NCI-H345 (cell line): ENCODE measurements around the gene TRIM24.
"Not testable (repeated sequence)": the region's sequence is repeated elsewhere in the genome, so short reads cannot be mapped to it uniquely, and the experiment has no call there.

Experiments used
- DNase-seq: peaks from one replicate; lab custom pipeline; 2025; lab: John Stamatoyannopoulos, UW

Gene TRIM24

DNA sequence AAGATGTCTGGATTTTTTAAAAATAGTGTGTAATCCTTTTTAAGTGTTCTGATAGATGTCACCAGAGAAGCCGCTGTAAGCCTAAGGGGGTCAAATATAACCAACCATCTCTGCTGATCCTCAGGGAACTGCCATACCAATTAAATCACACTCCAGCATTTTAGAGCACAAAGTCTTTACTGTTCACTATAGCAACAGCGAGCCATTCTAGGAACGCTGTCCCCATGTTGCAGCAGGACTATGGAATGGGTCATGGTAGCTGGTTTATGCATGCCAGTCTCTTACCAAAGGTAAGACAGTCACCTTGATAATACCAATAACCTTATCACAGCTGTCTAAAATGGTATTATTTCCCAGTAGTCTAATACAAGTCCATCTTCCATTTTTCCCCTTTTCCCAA is 33.5 kb downstream of the TRIM24 start:
- no peak for DNase-seq

DNA sequence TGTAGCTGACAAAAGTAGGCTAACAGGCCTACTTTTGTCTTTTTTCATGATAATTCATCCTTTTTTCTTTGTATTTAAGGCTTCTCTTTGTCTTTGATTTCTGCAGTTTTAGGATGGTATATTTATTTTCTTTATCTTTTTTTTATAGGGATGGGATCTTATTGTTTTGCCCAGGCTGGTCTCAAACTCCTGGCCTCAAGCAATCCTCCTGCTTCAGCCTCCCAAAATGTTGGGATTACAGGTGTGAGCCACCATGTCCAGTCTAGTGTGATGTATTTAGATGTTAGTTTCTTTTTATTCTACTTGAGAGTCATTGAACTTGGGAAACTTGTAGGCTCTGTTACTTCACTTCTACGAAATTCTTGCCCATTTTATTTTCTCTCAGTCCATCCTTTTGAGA is 35.4 kb downstream of the TRIM24 start:
- DNase-seq, result no peak

DNA sequence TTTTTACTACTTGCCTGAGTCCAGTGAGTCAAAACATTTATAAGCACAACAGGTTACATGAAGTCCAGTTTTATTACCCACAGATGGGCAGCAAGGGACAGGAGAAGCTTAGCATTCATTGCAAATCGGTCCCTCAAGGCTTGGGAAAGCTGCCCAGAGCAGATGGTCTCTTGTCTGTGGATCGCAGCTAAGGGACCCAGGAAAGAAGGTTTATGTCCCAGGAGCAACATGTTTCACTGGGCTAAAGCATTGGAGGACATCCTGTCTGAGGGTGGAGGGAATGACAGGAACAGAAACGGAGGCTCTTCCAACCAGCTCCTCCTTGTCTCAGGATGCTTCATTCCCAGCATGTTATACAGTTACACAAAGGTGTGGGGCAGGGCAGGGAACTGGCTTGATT is 39.3 kb downstream of the TRIM24 start:
- DNase-seq, result no peak

DNA sequence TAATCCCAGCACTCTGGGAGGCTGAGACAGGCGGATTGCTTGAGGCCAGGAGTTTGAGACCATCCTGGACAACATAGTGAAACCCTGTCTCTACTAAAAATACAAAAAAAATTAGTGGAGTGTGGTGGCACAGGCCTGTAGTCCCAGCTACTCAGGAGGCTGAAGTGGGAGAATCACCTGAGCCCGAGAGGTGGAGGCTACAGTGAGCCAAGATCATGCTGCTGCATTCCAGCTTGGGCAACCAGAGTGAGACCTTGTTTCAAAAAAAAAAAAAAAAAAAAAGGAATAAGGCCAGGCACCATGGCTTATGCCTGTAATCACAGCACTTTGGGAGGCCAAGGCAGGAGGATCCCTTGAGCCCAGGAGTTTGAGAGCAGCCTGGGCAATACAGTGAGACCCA is 40.2 kb downstream of the TRIM24 start:
- DNase-seq, result not testable (repeated sequence)

DNA sequence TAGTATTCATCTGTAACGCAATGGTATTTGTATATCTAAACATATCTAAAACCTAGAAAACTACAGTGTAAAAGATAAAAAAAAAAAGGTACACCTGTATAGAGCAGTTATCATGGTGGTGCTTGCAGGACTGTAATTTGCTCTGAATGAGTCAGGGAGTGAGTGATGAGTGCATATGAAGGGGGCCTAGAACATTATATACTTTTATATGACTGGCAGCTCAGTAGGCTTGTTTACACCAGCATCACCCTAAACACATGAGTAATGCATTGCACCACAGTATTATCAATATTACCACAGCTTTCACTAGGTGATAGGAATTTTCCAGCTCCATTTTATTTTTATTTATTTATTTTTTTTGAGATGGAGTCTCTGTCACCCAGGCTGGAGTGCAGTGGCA is 40.8 kb downstream of the TRIM24 start:
- no peak for DNase-seq

DNA sequence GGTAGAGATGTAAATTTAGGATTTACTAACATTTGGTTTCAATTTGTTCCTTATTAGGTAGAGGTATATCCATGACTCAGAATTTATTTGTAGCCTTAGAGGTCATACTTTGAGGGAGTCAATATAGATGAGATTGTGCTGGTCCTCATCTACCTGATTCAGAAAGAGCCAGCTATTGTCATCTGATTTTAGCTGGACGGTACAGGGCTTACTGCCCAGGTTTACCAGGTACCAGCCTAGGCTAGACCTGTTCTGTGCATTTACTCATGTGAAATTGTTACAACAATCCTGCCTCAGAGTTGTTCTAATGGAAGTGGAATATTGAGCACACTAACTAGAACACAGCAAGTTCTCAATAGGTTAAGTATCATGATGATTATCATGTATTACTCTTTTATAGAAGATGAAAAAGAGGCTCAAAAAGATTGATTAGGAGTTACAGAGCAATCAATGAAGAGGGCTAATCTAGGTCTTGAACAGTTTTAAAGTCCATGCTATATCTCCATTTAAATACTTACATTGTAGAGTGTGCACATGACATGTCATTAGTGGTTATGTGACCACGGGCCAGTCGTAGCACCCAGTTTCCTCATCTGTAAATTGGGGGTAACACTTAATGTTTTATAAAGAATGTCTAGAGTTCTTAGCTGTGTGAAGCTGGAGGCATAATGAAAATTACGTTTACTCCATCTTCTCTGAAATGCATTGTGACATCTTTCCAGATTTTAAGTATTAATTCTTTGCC is 42.1 kb downstream of the TRIM24 start:
- no peak for DNase-seq

DNA sequence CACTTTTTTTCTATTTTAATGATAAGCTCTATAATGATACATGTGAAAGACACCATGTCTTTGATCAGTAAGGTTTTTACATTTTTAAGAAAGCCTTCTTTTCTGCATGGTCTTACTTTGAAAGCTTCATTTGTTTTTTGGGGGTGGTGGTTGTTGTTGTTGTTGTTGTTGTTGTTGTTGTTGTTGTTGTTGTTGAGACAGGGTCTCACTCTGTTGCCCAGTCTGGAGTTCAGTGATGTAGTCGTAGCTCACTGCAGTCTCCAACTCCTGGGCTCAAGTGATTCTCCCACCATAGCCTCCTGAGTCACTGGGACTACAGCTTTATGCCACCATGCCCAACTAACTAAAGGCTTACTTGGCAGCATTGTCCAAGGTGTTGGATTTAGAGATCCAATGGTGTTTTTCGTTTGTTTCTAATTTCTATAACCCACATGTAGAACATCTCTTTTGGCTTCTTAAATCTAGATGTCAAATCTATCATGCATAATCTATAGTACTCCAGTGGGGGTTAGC is 45.4 kb downstream of the TRIM24 start:
- no peak for DNase-seq

DNA sequence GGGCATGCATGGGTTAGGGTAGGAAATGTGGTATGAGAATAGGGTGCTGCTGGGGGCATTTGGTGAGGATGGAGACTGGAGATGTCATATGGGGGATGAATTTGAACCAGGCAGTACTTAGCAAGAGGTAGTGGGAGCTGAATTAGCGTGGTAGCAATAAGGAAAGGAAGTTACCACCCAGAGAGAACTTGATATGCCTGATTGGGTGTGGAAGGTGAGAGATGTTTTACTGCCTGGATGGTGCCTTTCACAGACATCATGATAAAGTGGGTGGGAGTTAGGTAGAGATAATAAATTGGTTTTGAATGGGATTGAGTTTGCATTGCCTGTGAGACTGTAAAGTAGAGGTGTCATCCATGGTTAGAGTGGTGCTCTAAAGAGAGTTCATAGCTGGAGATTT is 46.7 kb downstream of the TRIM24 start:
- DNase-seq, result no peak

DNA sequence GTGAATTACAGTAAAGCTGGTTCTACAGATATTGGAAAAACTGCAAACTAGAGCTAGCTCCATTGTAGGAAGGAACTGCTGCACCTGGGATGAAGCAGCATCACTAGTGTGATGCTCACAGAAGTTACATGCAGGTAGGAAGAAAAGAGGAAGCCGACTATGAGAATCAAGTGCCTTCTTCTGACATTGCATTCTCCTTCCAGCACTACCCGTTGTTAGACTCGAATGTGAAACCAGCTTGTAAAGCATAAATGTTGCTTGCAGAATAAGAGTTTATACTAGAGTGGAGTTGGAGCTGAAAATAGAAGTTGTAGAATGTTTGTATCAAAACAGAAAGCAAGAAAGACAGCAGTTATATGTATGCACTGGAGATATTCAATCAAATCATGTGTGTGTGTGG is 49.9 kb downstream of the TRIM24 start:
- DNase-seq, result no peak

DNA sequence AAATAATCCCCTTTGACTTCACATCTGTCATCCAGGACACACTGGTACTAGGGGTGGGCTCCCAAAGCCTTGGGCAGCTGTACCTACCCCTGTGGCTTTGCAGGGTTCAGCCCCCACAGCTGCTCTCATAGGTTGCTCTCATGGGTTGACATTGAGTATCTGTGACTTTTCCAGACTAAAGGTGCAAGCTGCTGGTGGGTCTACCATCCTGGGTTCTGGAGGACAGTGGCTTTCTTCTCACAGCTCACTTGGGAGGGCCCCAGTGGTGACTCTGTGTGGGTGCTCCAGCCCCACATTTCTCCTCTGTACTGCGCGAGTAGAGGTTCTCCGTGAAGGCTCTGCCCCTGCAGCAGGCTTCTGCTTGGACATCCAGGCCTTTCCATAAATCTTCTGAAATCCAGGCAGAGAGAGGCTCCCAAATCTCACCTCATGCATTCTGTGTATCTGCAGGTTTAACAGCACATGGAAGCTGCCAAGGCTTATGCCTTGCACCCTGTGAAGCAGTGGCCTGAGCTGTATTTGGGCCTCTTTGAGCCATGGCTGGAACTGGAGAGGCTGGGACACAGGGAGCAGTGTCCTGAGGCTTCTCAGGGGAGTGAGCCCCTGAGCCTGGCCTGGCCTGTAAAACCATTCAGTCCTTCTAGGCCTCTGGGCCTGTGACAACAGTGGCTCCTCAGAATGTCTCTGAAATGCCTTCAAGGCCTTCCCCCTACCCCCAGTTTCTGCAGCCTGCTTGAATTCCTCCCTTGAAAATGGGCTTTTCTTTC is 52.2 kb downstream of the TRIM24 start:
- no peak for DNase-seq

DNA sequence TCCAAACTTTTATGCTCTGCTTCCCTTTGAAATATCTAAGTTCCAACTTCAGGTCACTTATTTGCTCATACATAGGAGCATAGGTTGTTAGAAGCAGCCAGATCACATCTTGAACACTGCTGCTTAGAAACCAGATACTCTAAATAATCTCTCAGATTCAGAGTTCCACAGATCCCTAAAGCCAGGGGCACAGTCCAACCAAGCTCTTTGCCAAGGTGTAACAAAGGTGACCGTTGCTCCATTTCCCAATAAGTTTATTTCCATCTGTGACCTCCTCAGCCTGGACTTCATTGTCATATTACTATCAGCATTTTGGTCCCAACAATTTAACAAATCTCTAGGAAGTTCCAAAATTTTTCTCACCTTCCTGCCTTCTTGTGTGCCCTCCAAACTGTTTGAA is 52.8 kb downstream of the TRIM24 start:
- no peak for DNase-seq

DNA sequence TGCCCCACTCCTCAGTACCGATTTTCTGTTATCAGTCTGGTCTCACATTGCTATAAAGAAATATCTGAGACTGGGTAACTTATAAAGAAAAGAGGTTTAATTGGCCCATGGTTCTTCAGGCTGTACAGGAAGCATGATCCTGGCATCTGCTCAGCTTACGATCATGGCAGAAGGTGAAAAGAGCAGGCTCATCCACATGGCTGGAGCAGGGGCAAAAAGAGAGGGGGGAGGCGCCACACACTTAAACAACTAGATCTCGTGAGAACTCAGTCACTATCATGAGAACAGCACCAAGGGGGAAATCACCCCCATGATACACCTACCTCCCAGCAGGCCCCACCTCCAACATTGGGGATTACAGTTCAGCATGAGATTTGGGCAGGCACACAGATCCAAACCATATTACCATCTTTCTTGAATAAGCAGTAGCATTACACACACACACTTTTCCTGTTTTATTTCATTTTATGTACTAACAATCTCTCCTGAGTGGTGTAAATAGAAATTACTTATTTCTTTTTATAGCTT is 53.3 kb downstream of the TRIM24 start:
- DNase-seq, result no peak

DNA sequence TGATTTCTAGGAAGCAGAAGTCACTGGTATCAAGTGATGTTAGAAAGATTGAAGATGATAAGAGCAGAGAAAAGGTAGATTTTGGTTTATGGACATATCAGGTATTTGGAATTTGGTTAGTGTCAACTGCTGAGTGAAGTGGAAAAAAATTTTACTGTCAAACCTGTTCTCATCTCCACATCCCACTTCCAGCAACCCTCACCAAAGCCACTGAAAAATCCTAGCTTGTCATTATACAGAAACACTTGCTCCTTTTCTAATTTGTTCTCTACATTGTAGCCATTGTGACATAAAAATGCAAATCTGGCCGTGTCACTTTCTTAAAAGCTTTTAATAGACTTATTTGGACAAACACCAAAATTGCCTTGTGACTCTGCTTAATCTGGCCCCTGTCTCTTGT is 54.0 kb downstream of the TRIM24 start:
- no peak for DNase-seq

DNA sequence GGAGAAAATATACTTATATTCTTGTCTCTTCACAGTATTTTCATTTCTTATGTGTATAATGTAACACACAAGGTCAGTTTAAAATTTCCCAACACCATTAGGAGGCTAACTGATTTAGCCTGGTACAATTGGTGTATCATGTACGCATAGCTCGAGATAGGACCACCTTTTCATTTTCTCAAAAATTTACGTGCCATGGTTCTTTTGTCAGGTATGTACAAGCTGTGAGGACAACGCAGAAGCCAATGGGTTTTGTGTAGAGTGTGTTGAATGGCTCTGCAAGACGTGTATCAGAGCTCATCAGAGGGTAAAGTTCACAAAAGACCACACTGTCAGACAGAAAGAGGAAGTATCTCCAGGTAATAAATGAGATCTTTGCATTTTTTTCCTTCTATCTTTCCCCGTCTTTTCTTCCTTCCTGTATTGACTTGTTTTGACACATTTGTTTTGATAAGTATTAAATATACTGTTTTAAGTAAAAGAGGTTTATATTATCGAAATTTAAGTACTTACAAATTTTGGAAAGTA is 55.0 kb downstream of the TRIM24 start:
- DNase-seq, result no peak

DNA sequence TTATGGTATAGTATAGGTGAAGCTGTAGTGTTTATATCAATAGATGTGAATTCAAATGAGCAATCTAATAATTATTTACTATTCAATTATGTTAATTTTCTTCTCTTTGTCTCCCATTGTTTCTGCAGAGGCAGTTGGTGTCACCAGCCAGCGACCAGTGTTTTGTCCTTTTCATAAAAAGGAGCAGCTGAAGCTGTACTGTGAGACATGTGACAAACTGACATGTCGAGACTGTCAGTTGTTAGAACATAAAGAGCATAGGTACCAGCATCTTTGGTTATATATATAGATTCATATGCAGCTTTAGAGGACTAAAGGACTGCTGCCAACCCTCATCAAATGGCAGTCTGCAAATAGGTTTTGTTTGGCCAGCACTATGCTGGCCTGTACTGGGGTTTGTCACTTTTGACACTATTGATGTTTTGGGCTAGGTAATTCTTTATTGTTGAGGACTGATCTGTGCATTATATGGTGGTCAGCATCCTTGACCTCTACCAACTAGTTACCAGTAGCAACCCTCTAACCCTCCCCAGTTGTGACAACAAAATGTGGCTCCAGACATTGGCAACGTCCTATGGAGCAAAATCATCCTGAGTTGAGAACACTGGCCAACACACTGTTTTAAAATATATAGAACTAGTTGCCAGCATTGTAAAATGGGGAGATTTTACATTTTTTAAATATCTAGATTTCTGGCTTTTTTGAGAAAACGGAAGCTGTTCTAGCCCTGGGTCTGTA is 59.2 kb downstream of the TRIM24 start:
- DNase-seq, result no peak

DNA sequence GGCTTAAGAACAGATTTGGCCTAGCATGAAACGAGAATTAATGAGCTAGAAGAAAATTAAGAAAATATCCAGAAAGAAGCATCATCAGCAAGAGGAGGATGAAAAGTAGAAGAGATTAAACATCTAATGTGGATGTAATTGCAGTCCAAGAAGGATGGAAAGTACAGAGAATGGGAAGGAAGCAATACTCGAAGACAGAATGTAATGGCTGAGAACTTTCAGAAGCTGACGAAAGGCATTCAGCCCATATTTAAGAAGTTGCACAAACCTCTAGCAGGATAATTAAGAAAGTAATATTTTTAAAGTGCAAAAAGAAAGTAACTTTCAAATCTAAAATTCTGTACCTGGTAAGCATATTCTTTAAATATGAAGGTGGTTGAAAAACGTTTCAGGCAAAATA is 60.7 kb downstream of the TRIM24 start:
- no peak for DNase-seq

DNA sequence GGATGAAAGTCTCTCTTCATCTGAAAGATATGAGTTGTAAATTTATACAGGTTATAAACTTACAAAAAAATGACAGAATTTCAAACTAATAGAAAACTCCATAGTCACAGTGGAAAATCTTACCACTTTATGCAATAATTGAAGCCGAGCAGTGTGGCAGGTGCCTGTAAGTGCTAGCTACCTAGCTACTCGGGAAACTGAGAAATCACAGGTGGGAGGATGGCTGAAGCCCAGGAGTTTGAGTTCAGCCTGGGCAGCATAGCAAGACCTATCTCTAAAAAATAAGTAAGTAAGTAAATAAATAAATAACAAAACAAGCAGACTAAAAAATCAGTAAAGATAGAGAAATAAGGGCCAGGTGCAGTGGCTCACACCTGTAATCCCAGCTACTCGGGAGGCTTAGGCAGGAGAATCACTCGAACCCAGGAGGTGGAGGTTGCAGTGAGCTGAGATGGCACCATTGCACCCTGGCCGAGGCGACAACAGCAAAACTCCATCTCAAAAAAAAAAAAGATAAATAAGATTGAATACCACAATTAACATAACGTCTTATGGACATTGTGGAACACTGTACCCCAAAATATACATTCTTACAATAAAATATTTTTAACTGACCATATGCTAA is 61.9 kb downstream of the TRIM24 start:
- DNase-seq, result no peak

DNA sequence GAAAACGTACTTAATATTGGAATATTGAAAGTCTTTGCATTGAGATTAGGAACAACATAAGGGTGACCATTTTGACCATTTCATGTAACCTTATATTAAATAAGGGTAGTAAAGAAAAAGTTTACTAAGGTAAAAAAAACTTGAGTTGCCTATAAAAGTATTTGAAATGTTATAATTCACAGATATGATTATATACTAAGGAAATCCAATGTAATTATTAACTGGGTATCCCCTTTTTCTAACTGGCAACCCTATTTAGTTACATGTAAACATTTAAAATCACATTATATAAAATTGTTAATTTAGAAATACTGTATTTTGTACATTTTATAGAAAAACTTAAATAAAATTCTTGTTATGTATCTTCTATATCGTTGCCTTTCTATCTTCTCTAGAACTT is 64.2 kb downstream of the TRIM24 start:
- DNase-seq, result no peak

DNA sequence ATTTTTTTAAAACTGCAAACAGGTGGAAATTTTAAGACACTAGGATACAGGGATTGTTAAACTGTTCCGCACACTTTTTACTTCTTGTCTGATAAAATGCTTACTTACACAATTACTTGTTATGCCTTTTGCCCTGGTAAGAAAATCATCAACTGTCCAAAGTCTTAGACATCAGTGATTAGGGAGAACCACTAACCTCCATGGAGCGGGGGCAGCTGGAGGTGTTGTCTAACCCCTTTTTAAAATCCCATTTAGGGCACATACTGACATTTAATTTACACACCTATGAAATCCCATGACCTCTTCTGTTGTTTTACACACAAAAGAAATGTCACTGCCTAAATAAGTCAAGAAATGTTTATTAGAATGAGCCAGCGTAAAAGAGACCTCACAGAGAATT is 65.7 kb downstream of the TRIM24 start:
- DNase-seq, result no peak

DNA sequence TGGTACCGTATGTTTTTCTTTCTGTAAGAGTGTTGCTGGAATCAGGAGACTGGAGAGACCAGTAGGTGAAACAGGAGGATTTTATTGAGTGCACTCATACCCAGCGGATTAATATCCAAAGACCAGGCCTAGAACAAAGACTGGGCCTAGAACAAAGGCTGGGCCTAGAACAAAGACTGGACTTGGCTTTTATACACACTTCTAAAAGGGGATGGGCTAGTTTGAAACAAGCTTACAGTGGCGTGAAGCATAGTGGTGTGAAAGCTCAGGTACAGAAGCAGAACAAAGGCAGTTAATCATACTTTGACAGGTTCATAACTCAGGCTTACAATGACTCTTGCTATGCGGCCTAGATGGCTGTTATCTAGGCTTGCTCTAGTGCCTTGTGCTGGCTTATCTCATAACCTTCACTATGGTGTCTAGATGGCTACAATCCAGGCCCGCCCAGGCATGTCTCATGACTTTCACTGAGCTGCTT is 67.7 kb downstream of the TRIM24 start:
- DNase-seq, result no peak

DNA sequence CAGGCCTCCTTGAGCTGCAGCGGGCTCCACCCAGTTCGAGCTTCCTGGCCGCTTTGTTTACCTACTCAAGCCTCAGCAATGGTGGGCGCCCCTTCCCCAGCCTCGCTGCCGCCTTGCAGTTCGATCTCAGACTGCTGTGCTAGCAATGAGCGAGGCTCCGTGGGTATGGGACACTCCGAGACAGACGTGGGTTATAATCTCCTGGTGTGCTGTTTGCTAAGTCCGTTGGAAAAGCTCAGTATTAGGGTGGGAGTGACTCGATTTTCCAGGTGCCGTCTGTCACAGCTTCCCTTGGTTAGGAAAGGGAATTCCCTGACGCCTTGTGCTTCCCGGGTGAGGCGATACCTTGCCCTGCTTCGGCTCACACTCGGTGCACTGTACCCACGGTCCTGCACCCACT is 76.8 kb downstream of the TRIM24 start:
- not testable (repeated sequence) for DNase-seq

DNA sequence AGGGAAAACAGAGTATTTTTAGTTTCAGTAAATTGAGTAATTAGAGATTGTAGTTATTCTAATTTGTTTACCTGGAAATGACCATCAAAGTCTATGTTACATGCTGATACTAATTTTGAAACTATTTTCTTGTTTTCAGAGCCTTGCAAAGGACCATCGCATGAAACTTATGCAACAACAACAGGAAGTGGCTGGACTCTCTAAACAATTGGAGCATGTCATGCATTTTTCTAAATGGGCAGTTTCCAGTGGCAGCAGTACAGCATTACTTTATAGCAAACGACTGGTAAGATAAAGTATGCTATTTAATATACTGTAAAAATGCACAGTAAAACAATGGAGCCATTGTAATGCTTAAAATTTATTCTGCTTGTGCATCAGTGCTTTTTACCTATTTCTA is 78.5 kb downstream of the TRIM24 start:
- no peak for DNase-seq
